HG02970 (cell line): Measurements from ENCODE around the gene GALNT14.
"Not testable (repeated sequence)": the region's sequence is repeated elsewhere in the genome, so short reads cannot be mapped to it uniquely, and the experiment has no call there.

Experiments
- ATAC-seq: cut with Tn5 transposase; IDR thresholded peaks from one replicate; pipeline ENCODE4 v1.9.1; 2021; ENCODE audit warnings: mild to moderate bottlenecking, moderate library complexity, moderate number of reproducible peaks; ENCODE audit not compliant: unreplicated experiment, low FRiP score

Gene GALNT14

GRCh38 chr2:31138037-31138962 is at the start of gene GALNT14:
TSS of gene GALNT14 (minus strand) at chr2:31138440. CDS start at chr2:31138086, 354 bp downstream.
- ATAC-seq = no peak

- no peak for ATAC-seq
Measured at GRCh38 chr2:31187166-31187565, 48.9 kb upstream of the GALNT14 start.

- not testable (repeated sequence) for ATAC-seq
Measured at GRCh38 chr2:31183973-31184372, 45.7 kb upstream of the GALNT14 start.

GRCh38 chr2:31176742-31177141 is 38.5 kb upstream of the GALNT14 start:
- ATAC-seq = no peak

- no peak for ATAC-seq
Measured at GRCh38 chr2:31171142-31171541, 32.9 kb upstream of the GALNT14 start.

GRCh38 chr2:31170071-31170698 is 31.9 kb upstream of the GALNT14 start:
- ATAC-seq = no peak

GRCh38 chr2:31168291-31168690 is 30.1 kb upstream of the GALNT14 start:
- no peak for ATAC-seq

GRCh38 chr2:31166925-31167324 is 28.7 kb upstream of the GALNT14 start:
- ATAC-seq = no peak

GRCh38 chr2:31163011-31163539 is 24.8 kb upstream of the GALNT14 start:
- no peak for ATAC-seq

- no peak for ATAC-seq
Measured at GRCh38 chr2:31161637-31162036, 23.4 kb upstream of the GALNT14 start.

GRCh38 chr2:31151501-31151900 is 13.3 kb upstream of the GALNT14 start:
- no peak for ATAC-seq

GRCh38 chr2:31150120-31150670 is 12.0 kb upstream of the GALNT14 start:
- ATAC-seq = no peak

- ATAC-seq = no peak
Measured at GRCh38 chr2:31148514-31148913, 10.3 kb upstream of the GALNT14 start.

- no peak for ATAC-seq
Measured at GRCh38 chr2:31147645-31148044, 9.4 kb upstream of the GALNT14 start.

- no peak for ATAC-seq
Measured at GRCh38 chr2:31142110-31142509, 3.9 kb upstream of the GALNT14 start.

- no peak for ATAC-seq
Measured at GRCh38 chr2:31141443-31142085, 3.3 kb upstream of the GALNT14 start.

- no peak for ATAC-seq
Measured at GRCh38 chr2:31140151-31140550, 1.9 kb upstream of the GALNT14 start.

- no peak for ATAC-seq
Measured at GRCh38 chr2:31139671-31140070, 1.4 kb upstream of the GALNT14 start.

- no peak for ATAC-seq
Measured at GRCh38 chr2:31137211-31138036, 816 bp downstream of the GALNT14 start.

- no peak for ATAC-seq
Measured at GRCh38 chr2:31136732-31137131, 1.5 kb downstream of the GALNT14 start.
